NCI-H2227 treated with DMSO at 0.1 percent for 48 hours (cell line): ENCODE measurements around the gene TRAPPC3.
"Not testable (repeated sequence)": the region's sequence is repeated elsewhere in the genome, so short reads cannot be mapped to it uniquely, and the experiment has no call there.

ENCODE experiments used
- DNase-seq: peaks from one replicate; lab custom pipeline; 2025; lab: John Stamatoyannopoulos, UW

Gene TRAPPC3

GRCh38 chr1:36166136-36166535 lies 16.9 kb upstream of the TRAPPC3 start:
- DNase-seq: no peak

- no peak for DNase-seq
Observed at GRCh38 chr1:36165145-36165544, 15.9 kb upstream of the TRAPPC3 start.

GRCh38 chr1:36164361-36164760 lies 15.1 kb upstream of the TRAPPC3 start:
- DNase-seq: no peak

GRCh38 chr1:36163426-36163825 lies 14.1 kb upstream of the TRAPPC3 start:
- no peak for DNase-seq

- no peak for DNase-seq
Observed at GRCh38 chr1:36162680-36163239, 13.5 kb upstream of the TRAPPC3 start.

- no peak for DNase-seq
Observed at GRCh38 chr1:36161641-36162531, 12.6 kb upstream of the TRAPPC3 start.

GRCh38 chr1:36160949-36161485 lies 11.7 kb upstream of the TRAPPC3 start:
- DNase-seq: no peak

GRCh38 chr1:36160388-36160948 lies 11.2 kb upstream of the TRAPPC3 start:
- DNase-seq: no peak

- no peak for DNase-seq
Observed at GRCh38 chr1:36159614-36160387, 10.5 kb upstream of the TRAPPC3 start.

- not testable (repeated sequence) for DNase-seq
Observed at GRCh38 chr1:36158827-36159252, 9.6 kb upstream of the TRAPPC3 start.

- no peak for DNase-seq
Observed at GRCh38 chr1:36157973-36158826, 8.9 kb upstream of the TRAPPC3 start.

- DNase-seq: no peak
Observed at GRCh38 chr1:36157115-36157903, 8.0 kb upstream of the TRAPPC3 start.

GRCh38 chr1:36156329-36157114 lies 7.2 kb upstream of the TRAPPC3 start:
- DNase-seq: peak; percentile 52

- peak; percentile 71 for DNase-seq
Observed at GRCh38 chr1:36155408-36156328, 6.4 kb upstream of the TRAPPC3 start, which contains the start of gene MAP7D1. TSS of gene MAP7D1 (plus strand) at chr1:36156160. CDS start at chr1:36156418, 258 bp downstream.

GRCh38 chr1:36154765-36155407 lies 5.6 kb upstream of the TRAPPC3 start:
- DNase-seq: no peak

- no peak for DNase-seq
Observed at GRCh38 chr1:36154335-36154734, 5.0 kb upstream of the TRAPPC3 start.

GRCh38 chr1:36153476-36153875 lies 4.2 kb upstream of the TRAPPC3 start:
- DNase-seq: no peak

GRCh38 chr1:36151845-36152203 lies 2.5 kb upstream of the TRAPPC3 start:
- no peak for DNase-seq
